ENCODE results near the gene GAA.

DNA sequence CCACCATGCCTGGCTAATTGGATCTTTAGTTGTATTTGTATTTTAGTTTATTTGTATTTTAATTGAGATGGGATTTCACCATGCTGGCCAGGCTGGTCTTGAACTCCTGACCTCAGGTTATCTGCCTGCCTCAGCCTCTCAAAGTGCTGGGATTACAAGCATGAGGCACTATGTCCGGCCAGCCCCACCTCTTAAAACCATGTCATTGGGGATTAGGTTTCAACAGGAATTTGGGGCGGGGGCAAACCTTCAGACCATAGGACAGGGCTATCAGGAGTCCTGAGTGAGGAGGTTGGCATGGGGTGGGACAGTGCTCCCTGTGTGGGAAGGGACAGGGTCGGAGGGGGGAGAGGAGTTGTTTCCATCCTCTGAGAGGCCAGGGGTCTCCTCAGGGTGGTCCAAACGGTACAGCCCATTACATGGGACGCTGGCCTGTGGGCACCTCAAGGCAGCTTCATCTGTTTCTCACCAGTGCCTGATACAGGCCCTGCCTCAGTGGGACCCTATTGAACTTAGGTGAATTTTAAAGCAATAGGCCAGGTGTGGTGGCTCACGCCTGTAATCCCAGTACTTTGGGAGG lies 21.6 kb downstream of the GAA start:
- TF ChIP-seq, protein P1, sequence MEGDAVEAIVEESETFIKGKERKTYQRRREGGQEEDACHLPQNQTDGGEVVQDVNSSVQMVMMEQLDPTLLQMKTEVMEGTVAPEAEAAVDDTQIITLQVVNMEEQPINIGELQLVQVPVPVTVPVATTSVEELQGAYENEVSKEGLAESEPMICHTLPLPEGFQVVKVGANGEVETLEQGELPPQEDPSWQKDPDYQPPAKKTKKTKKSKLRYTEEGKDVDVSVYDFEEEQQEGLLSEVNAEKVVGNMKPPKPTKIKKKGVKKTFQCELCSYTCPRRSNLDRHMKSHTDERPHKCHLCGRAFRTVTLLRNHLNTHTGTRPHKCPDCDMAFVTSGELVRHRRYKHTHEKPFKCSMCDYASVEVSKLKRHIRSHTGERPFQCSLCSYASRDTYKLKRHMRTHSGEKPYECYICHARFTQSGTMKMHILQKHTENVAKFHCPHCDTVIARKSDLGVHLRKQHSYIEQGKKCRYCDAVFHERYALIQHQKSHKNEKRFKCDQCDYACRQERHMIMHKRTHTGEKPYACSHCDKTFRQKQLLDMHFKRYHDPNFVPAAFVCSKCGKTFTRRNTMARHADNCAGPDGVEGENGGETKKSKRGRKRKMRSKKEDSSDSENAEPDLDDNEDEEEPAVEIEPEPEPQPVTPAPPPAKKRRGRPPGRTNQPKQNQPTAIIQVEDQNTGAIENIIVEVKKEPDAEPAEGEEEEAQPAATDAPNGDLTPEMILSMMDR (IDR thresholded peaks at IDR 0.05): no peak
- TF ChIP-seq EZH2 (IDR thresholded peaks at IDR 0.05; ENCODE audit: borderline replicate concordance, insufficient read depth, low read depth, low read length, poor library complexity, severe bottlenecking): no peak

Data from B cell (primary cell).